Lower lobe of right lung (tissue), 2 donors: ENCODE measurements around the gene BICDL2. TPM values are rescaled to one million over a fixed set of nuclear protein-coding genes. Genes with fewer than 3 reads are reported as not detected.
A peak's percentile ranks its signal among the peaks of the same experiment; 100 is the strongest.
"Not testable (repeated sequence)": the region's sequence is repeated elsewhere in the genome, so short reads cannot be mapped to it uniquely, and the experiment has no call there.

Experiments used
- ATAC-seq, 2 donors: fragments of 200-7000 bp; cut with Tn5 transposase; one replicate each; pipeline ENCODE4 v1.9.1; 2020 to 2022; ENCODE audit warnings: mild to moderate bottlenecking in 2 of 2, moderate library complexity in 2 of 2
- DNase-seq: peaks from one replicate; pipeline ENCODE4 v3.0.0-alpha.2; 2020
- H3K27ac ChIP-seq: fragments of 200-600 bp; one replicate; pipeline ENCODE4 v1.8.0; 2022
- H3K27me3 ChIP-seq: fragments of 200-600 bp; one replicate; pipeline ENCODE4 v1.8.0; 2022; ENCODE audit warnings: low read depth
- H3K36me3 ChIP-seq: fragments of 200-600 bp; one replicate; pipeline ENCODE4 v1.8.0; 2022; ENCODE audit warnings: mild to moderate bottlenecking
- H3K4me1 ChIP-seq: fragments of 200-600 bp; one replicate; pipeline ENCODE4 v1.8.0; 2022
- H3K4me3 ChIP-seq: fragments of 200-600 bp; one replicate; pipeline ENCODE4 v1.8.0; 2022; ENCODE audit warnings: mild to moderate bottlenecking
- H3K9me3 ChIP-seq: fragments of 200-600 bp; one replicate; pipeline ENCODE4 v1.8.0; 2022
- intact Hi-C: fragments of 100-400 bp; cut with DNase I; formaldehyde crosslinking; loops from one replicate; pipeline ENCODE4 v1.11.0; 2022
- total RNA-seq: library from RNA; stranded (reverse); fragmentation: NEBNext Ultra II Directional; extraction: Animal tissue kit (Norgen Biotek cat#: 25700); gene quantifications from one replicate; pipeline ENCODE4 v1.2.1, GENCODE V29; 2021
- TF ChIP-seq, protein P1 (sequence below): fragments of 200-600 bp; IDR thresholded peaks from one replicate; pipeline ENCODE4 v1.8.0; 2022; ENCODE audit warnings: antibody characterized with exemption, mild to moderate bottlenecking
- donor health status: DM: no; HTN: yes; CAD: no; lungs with severe emphysema.

The BICDL2 gene
- total RNA-seq, 1 donor from 2014 or later, result 19.5 TPM

DNA sequence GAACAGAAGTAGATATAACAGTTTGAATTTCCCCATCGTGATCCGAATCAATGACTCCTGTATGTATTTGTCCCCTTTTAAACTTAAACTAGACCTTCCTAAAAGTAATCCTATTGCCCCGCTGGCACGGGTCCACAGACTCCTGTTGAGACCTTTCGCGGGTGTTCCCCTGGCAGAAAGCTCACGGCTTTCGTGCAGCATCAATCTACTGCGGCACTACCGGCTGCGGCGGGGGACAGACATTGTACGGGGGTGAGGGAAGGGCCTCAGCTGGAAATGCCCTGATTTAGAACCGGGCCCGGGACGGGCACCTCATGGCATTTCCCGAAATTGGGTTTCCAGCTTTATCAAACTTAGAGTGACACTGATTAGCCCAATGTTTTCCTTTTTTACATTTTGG, 43.3 kb upstream of the BICDL2 start:
- Histone ChIP-seq H3K4me1 (peaks cover 2% of the 10 kb centered on the region), H3K4me3 (no peak overlapping the region), H3K27ac (no peak overlapping the region), H3K36me3 (peaks cover 10% of the 10 kb centered on the region), H3K9me3 (no peaks in the 10 kb centered on the region), H3K27me3 (no peaks in the 10 kb centered on the region)
- DNase-seq, result no peak
- TF ChIP-seq, protein P1, sequence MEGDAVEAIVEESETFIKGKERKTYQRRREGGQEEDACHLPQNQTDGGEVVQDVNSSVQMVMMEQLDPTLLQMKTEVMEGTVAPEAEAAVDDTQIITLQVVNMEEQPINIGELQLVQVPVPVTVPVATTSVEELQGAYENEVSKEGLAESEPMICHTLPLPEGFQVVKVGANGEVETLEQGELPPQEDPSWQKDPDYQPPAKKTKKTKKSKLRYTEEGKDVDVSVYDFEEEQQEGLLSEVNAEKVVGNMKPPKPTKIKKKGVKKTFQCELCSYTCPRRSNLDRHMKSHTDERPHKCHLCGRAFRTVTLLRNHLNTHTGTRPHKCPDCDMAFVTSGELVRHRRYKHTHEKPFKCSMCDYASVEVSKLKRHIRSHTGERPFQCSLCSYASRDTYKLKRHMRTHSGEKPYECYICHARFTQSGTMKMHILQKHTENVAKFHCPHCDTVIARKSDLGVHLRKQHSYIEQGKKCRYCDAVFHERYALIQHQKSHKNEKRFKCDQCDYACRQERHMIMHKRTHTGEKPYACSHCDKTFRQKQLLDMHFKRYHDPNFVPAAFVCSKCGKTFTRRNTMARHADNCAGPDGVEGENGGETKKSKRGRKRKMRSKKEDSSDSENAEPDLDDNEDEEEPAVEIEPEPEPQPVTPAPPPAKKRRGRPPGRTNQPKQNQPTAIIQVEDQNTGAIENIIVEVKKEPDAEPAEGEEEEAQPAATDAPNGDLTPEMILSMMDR, result no peak
- no peak for ATAC-seq
- intact Hi-C loops, result no loop called here

DNA sequence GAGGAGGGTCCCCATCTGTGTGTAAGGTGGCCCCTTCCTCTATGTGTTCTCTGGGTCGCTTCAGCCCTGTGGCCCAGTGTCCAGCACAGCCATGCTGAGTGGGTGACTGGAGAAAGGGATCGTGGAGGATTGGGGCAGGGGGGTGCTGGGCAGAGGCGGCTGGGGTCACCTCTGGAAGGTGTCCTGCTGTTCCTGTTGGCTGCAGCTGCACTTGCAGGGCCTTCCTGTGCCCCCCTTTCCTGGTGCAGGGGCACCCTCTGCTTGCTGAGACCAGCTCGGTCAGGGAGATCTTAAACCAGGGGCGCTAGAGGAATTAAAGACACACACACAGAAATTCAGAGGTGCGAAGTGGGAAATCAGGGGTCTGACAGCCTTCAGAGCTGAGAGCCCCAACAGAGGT, 39.8 kb upstream of the BICDL2 start:
- H3K27me3 ChIP-seq, result no peaks in the 10 kb centered on the region
- H3K36me3 ChIP-seq, result peaks cover 10% of the 10 kb centered on the region
- ATAC-seq (no peak), DNase-seq (no peak)
- intact Hi-C loops, result no loop called here
- H3K9me3 ChIP-seq, result no peaks in the 10 kb centered on the region
- no peak overlapping the region for H3K4me3 ChIP-seq
- TF ChIP-seq, protein P1, result no peak
- peak overlapping the region; percentile 53 for H3K27ac ChIP-seq
- H3K4me1 ChIP-seq, result no peaks in the 10 kb centered on the region

DNA sequence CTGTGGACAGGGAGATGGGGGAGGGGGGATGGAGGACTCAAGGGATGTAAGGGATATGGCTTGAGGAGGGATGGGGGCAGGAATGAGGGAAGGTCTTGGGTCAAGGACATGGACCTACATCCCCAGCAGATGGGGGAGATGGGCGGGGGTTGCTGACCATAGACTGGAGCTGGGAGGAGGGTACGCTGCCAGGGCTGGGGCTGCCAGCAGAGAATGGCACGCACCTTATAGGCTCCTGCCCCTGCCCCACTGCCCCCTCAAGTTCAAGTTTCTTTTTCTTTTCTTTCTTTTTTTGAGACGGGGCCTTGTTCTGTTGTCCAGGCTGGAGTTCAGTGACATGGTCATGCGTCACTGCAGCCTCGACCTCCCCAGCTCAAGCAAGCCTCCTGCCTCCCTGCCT, 39.2 kb upstream of the BICDL2 start:
- DNase-seq, H3K4me1 ChIP-seq, intact Hi-C loops, H3K27me3 ChIP-seq, H3K9me3 ChIP-seq, H3K36me3 ChIP-seq, H3K4me3 ChIP-seq: not testable (repeated sequence)
- peak in 1 of 2 donors; percentile 36 for ATAC-seq
- H3K27ac ChIP-seq, result peak overlapping the region; percentile 53

DNA sequence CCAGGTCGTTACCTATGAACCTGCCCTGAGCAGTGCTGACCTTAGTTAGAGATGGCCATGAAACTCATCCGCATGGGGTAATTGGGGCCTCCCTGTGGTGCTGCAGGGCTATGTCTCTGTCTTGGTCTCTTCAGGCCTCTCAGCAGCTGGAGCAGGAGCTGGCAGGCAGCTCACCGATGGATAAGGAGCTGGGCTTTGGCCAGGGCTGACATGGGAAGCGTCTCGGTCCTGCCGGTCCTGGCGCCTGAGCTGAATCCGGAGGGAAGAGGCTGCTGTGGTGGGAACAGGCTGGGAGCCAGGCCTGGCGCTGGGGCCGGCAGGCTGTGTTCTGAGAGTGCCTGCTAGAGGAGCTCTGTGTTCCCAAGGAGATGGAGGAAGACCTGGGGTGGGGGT, 38.8 kb upstream of the BICDL2 start:
- intact Hi-C loops, result no loop called here
- peak in 1 of 2 donors; percentile 13 for ATAC-seq

DNA sequence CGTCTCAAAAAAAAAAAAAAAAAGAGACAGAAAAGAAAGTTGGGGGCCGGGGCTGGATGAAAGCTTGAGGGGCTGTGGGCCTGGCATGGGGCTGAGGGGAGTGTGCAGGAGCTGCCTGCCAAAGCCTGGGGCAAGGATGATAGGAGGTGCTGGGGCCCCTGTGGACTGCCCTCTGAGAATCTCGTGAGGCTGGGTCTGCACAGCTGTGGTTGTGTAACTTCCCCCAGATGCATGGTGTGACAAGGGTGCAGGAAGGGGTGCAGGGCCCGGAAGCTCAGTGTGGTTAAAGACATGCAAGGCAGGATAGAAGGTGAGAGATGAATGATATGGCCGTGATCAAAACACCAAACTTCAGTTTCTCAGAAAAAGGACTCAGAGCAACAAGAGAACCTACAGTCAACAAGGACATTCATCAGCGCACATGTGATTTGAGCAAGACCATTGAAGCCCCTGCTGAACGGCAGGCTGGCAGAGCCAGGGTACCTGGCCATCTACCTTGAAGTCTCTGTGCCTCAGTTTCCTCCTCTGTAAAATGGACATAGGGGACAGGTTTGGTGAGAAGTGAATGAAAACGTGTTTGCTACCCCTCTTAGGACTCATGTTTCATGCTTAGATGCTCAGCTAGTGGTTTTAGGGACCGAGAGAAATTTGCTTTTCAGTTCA, 38.2 kb upstream of the BICDL2 start:
- H3K4me1 ChIP-seq, result no peaks in the 10 kb centered on the region
- H3K27ac ChIP-seq, result peak overlapping the region; percentile 53
- peak; percentile 46 to 81 for ATAC-seq
- no peaks in the 10 kb centered on the region for H3K9me3 ChIP-seq
- H3K36me3 ChIP-seq, result peaks cover 10% of the 10 kb centered on the region
- intact Hi-C loops, result no loop called here
- DNase-seq, result no peak
- H3K4me3 ChIP-seq, result no peak overlapping the region
- no peaks in the 10 kb centered on the region for H3K27me3 ChIP-seq
- TF ChIP-seq, protein P1, result no peak

More for the DNA sequence above, 38.8 kb upstream of the BICDL2 start:
- peak overlapping the region; percentile 53 for H3K27ac ChIP-seq
- no peak overlapping the region for H3K4me3 ChIP-seq
- peaks cover 10% of the 10 kb centered on the region for H3K36me3 ChIP-seq
- TF ChIP-seq, protein P1, result no peak
- no peaks in the 10 kb centered on the region for H3K27me3 ChIP-seq
- no peak for DNase-seq
- no peaks in the 10 kb centered on the region for H3K4me1 ChIP-seq
- no peaks in the 10 kb centered on the region for H3K9me3 ChIP-seq

DNA sequence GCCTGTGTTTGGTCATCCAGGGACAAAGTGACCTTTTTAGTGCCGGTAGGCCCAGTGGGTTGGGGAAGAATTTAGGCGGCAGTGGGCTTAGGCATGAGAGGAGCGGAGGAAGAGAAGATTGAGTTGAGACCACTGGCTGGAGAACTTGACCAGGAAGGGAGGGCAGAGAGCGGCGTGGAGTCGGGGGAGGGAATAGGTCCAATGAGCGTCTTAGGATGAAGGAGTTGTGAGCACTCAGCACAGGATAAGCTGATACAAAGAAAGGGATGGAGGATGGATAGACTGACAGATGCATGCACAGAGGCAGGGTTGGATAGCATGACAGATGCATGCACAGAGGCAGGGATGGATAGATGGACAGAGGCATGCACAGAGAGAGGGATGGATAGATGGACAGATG, 36.7 kb upstream of the BICDL2 start:
- TF ChIP-seq, protein P1, result no peak
- H3K4me1 ChIP-seq, result no peaks in the 10 kb centered on the region
- no peak overlapping the region for H3K4me3 ChIP-seq
- intact Hi-C loops, result no loop called here
- DNase-seq (no peak), ATAC-seq (no peak)
- H3K27ac ChIP-seq, result no peak overlapping the region
- H3K9me3 ChIP-seq, result no peaks in the 10 kb centered on the region
- peaks cover 11% of the 10 kb centered on the region for H3K36me3 ChIP-seq
- no peaks in the 10 kb centered on the region for H3K27me3 ChIP-seq

DNA sequence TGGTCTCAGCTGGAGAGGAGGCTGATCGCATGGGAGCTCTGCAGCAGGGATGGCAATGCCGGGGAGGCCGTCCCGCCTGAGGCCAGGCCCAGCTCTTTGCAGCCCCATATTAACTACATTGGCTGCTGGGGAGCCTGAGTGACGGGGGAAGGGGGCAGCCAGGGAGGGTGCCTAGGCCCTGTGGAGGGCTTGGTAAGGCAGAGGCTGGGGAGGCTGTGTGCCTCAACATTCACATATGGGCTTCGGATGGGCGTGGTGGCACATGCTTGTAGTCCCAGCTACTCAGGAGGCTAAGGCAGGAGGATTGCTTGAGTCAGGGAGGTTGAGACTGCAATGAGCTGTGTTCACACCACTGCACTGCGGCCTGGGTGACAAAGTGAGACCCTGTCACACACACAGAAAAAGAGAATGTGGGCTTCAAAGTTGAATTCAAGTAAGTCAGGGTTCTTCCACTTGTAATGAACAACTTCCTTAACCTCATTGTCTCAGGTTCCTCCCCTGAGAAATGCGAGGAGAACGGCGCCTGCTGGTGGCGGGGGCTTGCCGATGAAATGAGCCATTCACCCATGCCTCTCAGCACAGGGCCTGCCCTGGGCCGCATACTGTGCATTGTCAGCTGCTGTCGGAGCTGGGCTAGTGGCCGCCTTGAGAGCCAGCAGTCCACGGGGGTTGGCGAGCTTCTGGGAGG, 36.0 kb upstream of the BICDL2 start:
- H3K4me3 ChIP-seq, intact Hi-C loops, H3K9me3 ChIP-seq, H3K27ac ChIP-seq, DNase-seq, H3K4me1 ChIP-seq, H3K27me3 ChIP-seq: not testable (repeated sequence)
- peak in 1 of 2 donors; percentile 9 for ATAC-seq
- peaks cover 12% of the 10 kb centered on the region for H3K36me3 ChIP-seq

DNA sequence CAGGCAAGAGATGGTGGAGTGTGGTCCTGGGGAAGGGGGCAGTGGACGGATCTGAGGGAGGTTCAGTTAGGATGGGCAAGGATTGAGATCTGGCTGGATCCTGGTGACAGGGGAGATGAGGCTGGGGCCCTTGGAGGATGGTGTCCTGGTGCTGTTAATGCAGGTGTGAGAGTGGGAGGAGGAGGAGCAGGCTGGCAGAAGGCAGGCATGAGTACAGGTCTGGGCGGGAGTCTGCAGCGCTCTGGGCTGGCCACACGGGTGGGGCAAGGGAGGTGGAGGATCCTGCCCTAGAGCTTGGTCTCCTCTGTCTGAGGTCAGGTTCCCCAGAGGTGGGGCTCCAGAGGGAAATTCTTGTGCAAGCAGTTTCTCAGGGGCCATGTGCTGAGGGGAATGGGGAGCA, 35.4 kb upstream of the BICDL2 start:
- peak in 1 of 2 donors; percentile 16 for ATAC-seq
- DNase-seq, H3K9me3 ChIP-seq, H3K36me3 ChIP-seq, intact Hi-C loops, H3K4me3 ChIP-seq, H3K4me1 ChIP-seq, H3K27ac ChIP-seq, H3K27me3 ChIP-seq: not testable (repeated sequence)
